HG03095 (cell line): ENCODE measurements around the gene MAEA.

Source experiments
- ATAC-seq: cut with Tn5 transposase; IDR thresholded peaks from one replicate; pipeline ENCODE4 v1.9.1; 2021; ENCODE audit warnings: moderate library complexity; ENCODE audit not compliant: unreplicated experiment

Gene MAEA

GRCh38 chr4:1349359-1350168, 59.9 kb downstream of the MAEA start:
- ATAC-seq = no peak

- ATAC-seq = no peak
Observed at GRCh38 chr4:1350169-1350520, 60.5 kb downstream of the MAEA start.

- ATAC-seq = no peak
Observed at GRCh38 chr4:1351854-1352566, 62.3 kb downstream of the MAEA start.

GRCh38 chr4:1352567-1352900, 62.8 kb downstream of the MAEA start:
- ATAC-seq = no peak

- no peak for ATAC-seq
Observed at GRCh38 chr4:1353186-1354055, 63.7 kb downstream of the MAEA start.

GRCh38 chr4:1354136-1354982, 64.7 kb downstream of the MAEA start:
- no peak for ATAC-seq

- no peak for ATAC-seq
Observed at GRCh38 chr4:1354983-1355275, 65.2 kb downstream of the MAEA start.

- ATAC-seq = no peak
Observed at GRCh38 chr4:1355378-1355777, 65.7 kb downstream of the MAEA start.

- no peak for ATAC-seq
Observed at GRCh38 chr4:1356181-1356998, 66.7 kb downstream of the MAEA start.

GRCh38 chr4:1357356-1358248, 67.9 kb downstream of the MAEA start:
- ATAC-seq = no peak

GRCh38 chr4:1358421-1359143, 68.9 kb downstream of the MAEA start:
- no peak for ATAC-seq

- no peak for ATAC-seq
Observed at GRCh38 chr4:1359144-1359501, 69.4 kb downstream of the MAEA start.

- no peak for ATAC-seq
Observed at GRCh38 chr4:1359976-1360375, 70.3 kb downstream of the MAEA start.

- no peak for ATAC-seq
Observed at GRCh38 chr4:1360423-1361283, 71.0 kb downstream of the MAEA start.

GRCh38 chr4:1361431-1361830, 71.7 kb downstream of the MAEA start:
- no peak for ATAC-seq

- no peak for ATAC-seq
Observed at GRCh38 chr4:1362046-1362445, 72.4 kb downstream of the MAEA start.

GRCh38 chr4:1362521-1362920, 72.8 kb downstream of the MAEA start:
- ATAC-seq = no peak

GRCh38 chr4:1363513-1363912, 73.8 kb downstream of the MAEA start:
- no peak for ATAC-seq
